H1 (cell line): ENCODE data around the gene HMGN1. TPM values are rescaled to one million over a fixed set of nuclear protein-coding genes. Genes with fewer than 3 reads are reported as not detected.

Experiments used
- CTCF ChIA-PET: fragments of 300-600 bp; sonication (Branson Sonifier 250); formaldehyde crosslinking; loops from one replicate; lab custom pipeline; 2021; ENCODE audit not compliant: partially characterized antibody; lab: Charles Lee
- POLR2A ChIA-PET: fragments of 300-600 bp; sonication (Branson Sonifier 250); formaldehyde crosslinking; loops from one replicate; lab custom pipeline; 2021; ENCODE audit warnings: inconsistent platforms; ENCODE audit not compliant: partially characterized antibody; lab: Charles Lee
- DNase-seq, 2 experiments: peaks; one replicate each; pipeline versions ENCODE4 v3.0.0 to v3.0.0-alpha.2; 2010 to 2022; ENCODE audit warnings: low spot score in 2 of 2, low read depth in 1 of 2, mixed read lengths in 1 of 2
- FAIRE-seq: peaks from 2 replicates; lab custom pipeline; 2011; peaks lifted over from hg19 to GRCh38; lab: Jason Lieb, UNC
- H2AFZ ChIP-seq: 2 replicates; pipeline ENCODE4 v1.8.1; 2012; ENCODE audit warnings: low read length, inconsistent platforms
- H2AK5ac ChIP-seq: 2 replicates; pipeline ENCODE4 v1.6.1; 2013; ENCODE audit warnings: low read depth, low read length
- H2BK120ac ChIP-seq: replicated peaks from 2 replicates; pipeline ENCODE3; 2013; ENCODE audit warnings: low read depth, low read length, inconsistent platforms
- H2BK12ac ChIP-seq: 2 replicates; pipeline ENCODE4 v1.6.1; 2013; ENCODE audit warnings: low read depth, low read length
- H2BK15ac ChIP-seq: 2 replicates; pipeline ENCODE4 v1.6.1; 2013; ENCODE audit warnings: low read length
- H2BK20ac ChIP-seq: 2 replicates; pipeline ENCODE4 v1.6.1; 2013; ENCODE audit warnings: low read length
- H2BK5ac ChIP-seq: 2 replicates; pipeline ENCODE4 v1.6.1; 2013; ENCODE audit warnings: low read depth, low read length
- H3K14ac ChIP-seq: 2 replicates; pipeline ENCODE4 v1.6.1; 2013; ENCODE audit warnings: inconsistent platforms; ENCODE audit not compliant: insufficient read length
- H3K18ac ChIP-seq: 2 replicates; pipeline ENCODE4 v1.6.1; 2013; ENCODE audit warnings: low read length; ENCODE audit errors: extremely low read depth
- H3K23ac ChIP-seq: 2 replicates; pipeline ENCODE4 v1.6.1; 2013; ENCODE audit warnings: inconsistent platforms; ENCODE audit not compliant: insufficient read length
- H3K23me2 ChIP-seq: 2 replicates; pipeline ENCODE4 v1.6.1; 2013; ENCODE audit warnings: low read depth, low read length
- H3K27ac ChIP-seq: 2 replicates; pipeline ENCODE4 v1.6.1; 2011; ENCODE audit warnings: low read depth, low read length, inconsistent platforms
- H3K27me3 ChIP-seq, 4 experiments: replicated peaks in 1 of 4; 1 replicate in 1 of 4; 2 replicates in 3 of 4; pipeline versions ENCODE4 v1.6.1 to v1.8.1; 2011 to 2013; ENCODE audit warnings: low read length in 3 of 4, mild to moderate bottlenecking in 3 of 4, inconsistent platforms in 2 of 4, mixed read lengths in 2 of 4, moderate library complexity in 1 of 4; ENCODE audit not compliant: control insufficient read depth in 3 of 4, insufficient read depth in 3 of 4; ENCODE audit errors: extremely low read depth in 1 of 4
- H3K36me3 ChIP-seq, 4 experiments: 2 replicates each; pipeline versions ENCODE4 v1.6.1 to v1.8.1; 2011 to 2013; ENCODE audit warnings: mild to moderate bottlenecking in 4 of 4, low read length in 3 of 4, moderate library complexity in 2 of 4, control low read depth in 1 of 4, inconsistent platforms in 1 of 4; ENCODE audit not compliant: insufficient read depth in 4 of 4, control insufficient read depth in 2 of 4
- H3K4ac ChIP-seq: replicated peaks from 2 replicates; pipeline ENCODE3; 2013; ENCODE audit warnings: low read length, low read depth, mixed read lengths, inconsistent platforms; ENCODE audit not compliant: insufficient read length
- H3K4me1 ChIP-seq, 4 experiments: replicated peaks in 1 of 4; 1 replicate in 1 of 4; 2 replicates in 3 of 4; pipeline versions ENCODE4 v1.6.1 to v1.8.1; 2011 to 2013; ENCODE audit warnings: low read length in 3 of 4, inconsistent platforms in 2 of 4, mixed read lengths in 1 of 4; ENCODE audit not compliant: insufficient read depth in 4 of 4, control insufficient read depth in 3 of 4
- H3K4me2 ChIP-seq, 2 experiments: 2 replicates each; pipeline versions ENCODE4 v1.6.1 to v1.8.1; 2011 to 2013; ENCODE audit warnings: low read depth in 2 of 2, low read length in 2 of 2, control low read depth in 1 of 2, inconsistent platforms in 1 of 2, mild to moderate bottlenecking in 1 of 2; ENCODE audit not compliant: insufficient read depth in 1 of 2
- H3K4me3 ChIP-seq, 4 experiments: fragments of 200-600, 300-600 bp in 1 of 4; sonication (generic), shearing (Covaris generic), sonication (Bioruptor Twin) in 1 of 4; 2 replicates each; pipeline versions ENCODE4 v1.5.1 to v1.8.1; 2011 to 2016; ENCODE audit warnings: low read length in 4 of 4, low read depth in 3 of 4, control low read depth in 2 of 4, inconsistent platforms in 2 of 4, mild to moderate bottlenecking in 2 of 4, mixed read lengths in 1 of 4, moderate library complexity in 1 of 4; ENCODE audit not compliant: insufficient read depth in 2 of 4; ENCODE audit errors: extremely low read depth in 1 of 4
- H3K56ac ChIP-seq: replicated peaks from 2 replicates; pipeline ENCODE3; 2013; ENCODE audit warnings: low read depth, mild to moderate bottlenecking, mixed read lengths, low read length, inconsistent platforms; ENCODE audit not compliant: insufficient read length
- H3K79me1 ChIP-seq: 2 replicates; pipeline ENCODE4 v1.6.1; 2013; ENCODE audit warnings: low read depth, low read length, control low read depth
- H3K79me2 ChIP-seq, 2 experiments: 2 replicates each; pipeline versions ENCODE4 v1.6.1 to v1.8.1; 2012 to 2013; ENCODE audit warnings: low read length in 2 of 2, mild to moderate bottlenecking in 2 of 2, inconsistent platforms in 1 of 2; ENCODE audit not compliant: insufficient read depth in 2 of 2, control insufficient read depth in 1 of 2
- H3K9ac ChIP-seq, 4 experiments: replicated peaks in 1 of 4; 1 replicate in 1 of 4; 2 replicates in 3 of 4; pipeline versions ENCODE4 v1.6.1 to v1.8.1; 2011 to 2013; ENCODE audit warnings: low read depth in 3 of 4, low read length in 3 of 4, control low read depth in 2 of 4, mild to moderate bottlenecking in 2 of 4, moderate library complexity in 2 of 4, inconsistent platforms in 1 of 4; ENCODE audit errors: extremely low read depth in 1 of 4
- H3K9me3 ChIP-seq, 2 experiments: 2 replicates each; pipeline versions ENCODE4 v1.6.1 to v1.8.1; 2012 to 2013; ENCODE audit warnings: mild to moderate bottlenecking in 2 of 2, moderate library complexity in 2 of 2, control low read depth in 1 of 2, inconsistent platforms in 1 of 2, low read depth in 1 of 2, low read length in 1 of 2, mixed read lengths in 1 of 2; ENCODE audit not compliant: insufficient read depth in 2 of 2
- H4K20me1 ChIP-seq, 2 experiments: replicated peaks in 1 of 2; 2 replicates each; pipeline versions ENCODE3 to v1.8.1; 2011 to 2013; ENCODE audit warnings: inconsistent platforms in 2 of 2, low read length in 2 of 2, mild to moderate bottlenecking in 1 of 2; ENCODE audit not compliant: insufficient read depth in 2 of 2, control insufficient read depth in 1 of 2
- H4K5ac ChIP-seq: 2 replicates; pipeline ENCODE4 v1.6.1; 2013; ENCODE audit warnings: low read length, low read depth, mixed read lengths, inconsistent platforms; ENCODE audit not compliant: insufficient read length
- H4K8ac ChIP-seq: 2 replicates; pipeline ENCODE4 v1.8.0; 2013; ENCODE audit warnings: mild to moderate bottlenecking, moderate library complexity, low read length, inconsistent platforms; ENCODE audit not compliant: insufficient read depth; ENCODE audit errors: extremely low read depth
- H4K91ac ChIP-seq: replicated peaks from 2 replicates; pipeline ENCODE3; 2013; ENCODE audit warnings: low read length, mixed read lengths, inconsistent platforms; ENCODE audit not compliant: insufficient read length
- BCL11A ChIP-seq, 2 experiments: IDR thresholded peaks; one replicate each; pipeline ENCODE4 v1.6.1; 2011; ENCODE audit warnings: low read depth in 2 of 2, low read length in 2 of 2, mild to moderate bottlenecking in 2 of 2
- CHD2 ChIP-seq: IDR thresholded peaks from 2 replicates; pipeline ENCODE4 v1.6.1; 2012; ENCODE audit warnings: low read length, improper control_type of control experiment
- GTF2F1 ChIP-seq: IDR thresholded peaks from 2 replicates; pipeline ENCODE4 v1.6.1; 2012; ENCODE audit warnings: low read depth, low read length, improper control_type of control experiment, borderline replicate concordance
- JUND ChIP-seq: IDR thresholded peaks from 2 replicates; pipeline ENCODE4 v1.6.1; 2011; ENCODE audit warnings: mild to moderate bottlenecking, improper control_type of control experiment, low read length
- RNF2 ChIP-seq: fragments of 200-900, 300-1000 bp; sonication (generic); IDR thresholded peaks from 2 replicates; pipeline ENCODE4 v1.7.1; 2016; ENCODE audit warnings: borderline replicate concordance, low read depth, mild to moderate bottlenecking, antibody characterized with exemption, low read length; ENCODE audit not compliant: poor library complexity, severe bottlenecking; ENCODE audit errors: missing control alignments
- SIRT6 ChIP-seq: IDR thresholded peaks from one replicate; pipeline ENCODE4 v1.7.1; 2012; ENCODE audit warnings: low read length, inconsistent platforms
- SIX5 ChIP-seq: IDR thresholded peaks from 2 replicates; pipeline ENCODE4 v1.6.1; 2011; ENCODE audit warnings: mild to moderate bottlenecking, low read depth, low read length
- WGBS, 2 experiments: shearing (Covaris generic) in 1 of 2; methylation state at CpG; one replicate each; pipeline versions ENCODE4 v1.1.6 to v1.1.7; 2013 to 2015; ENCODE audit warnings: low lambda C conversion rate in 2 of 2, mixed read lengths in 2 of 2, inconsistent platforms in 1 of 2, low coverage in 1 of 2, missing lambda C conversion rate in 1 of 2; ENCODE audit not compliant: insufficient replicate concordance in 2 of 2, insufficient coverage in 1 of 2, insufficient read length in 1 of 2; ENCODE audit errors: extremely low coverage in 1 of 2, missing lambda C conversion rate in 1 of 2; 5-methylcytosine and 5-hydroxymethylcytosine counted together
- polyA plus RNA-seq, 7 experiments: library from polyadenylated mRNA; depleted of rRNA in 3 of 7; stranded (reverse) in 5 of 7; unstranded in 2 of 7; fragments of >200 nt in 5 of 7; fragments of 200-250 nt in 2 of 7; gene quantifications; 1 replicate in 5 of 7; 2 replicates in 1 of 7; 4 replicates in 1 of 7; pipeline versions ENCODE4 v1.2.1 to v1.2.3, GENCODE V29; 2011 to 2013; ENCODE audit warnings: missing spikeins in 2 of 7, mixed read lengths in 2 of 7
- total RNA-seq: library from RNA; stranded (reverse); fragmentation: NEBNext Ultra II Directional; extraction: Animal tissue kit (Norgen Biotek cat#: 25700); gene quantifications from 2 replicates; pipeline ENCODE4 v1.2.1, GENCODE V29; 2021
- TF ChIP-seq, protein P1 (sequence below): IDR thresholded peaks from 2 replicates; pipeline ENCODE4 v1.6.1; 2012; ENCODE audit warnings: inconsistent platforms
- TF ChIP-seq, protein P2 (sequence below): IDR thresholded peaks from 2 replicates; pipeline ENCODE4 v1.6.1; 2011; ENCODE audit warnings: low read length, improper control_type of control experiment

The HMGN1 gene
- total and polyA plus RNA-seq, 2 of the 8 experiments (the other 6 are each of a cell fraction or from before 2014, with no cell fraction given): 279 to 505 TPM

DNA sequence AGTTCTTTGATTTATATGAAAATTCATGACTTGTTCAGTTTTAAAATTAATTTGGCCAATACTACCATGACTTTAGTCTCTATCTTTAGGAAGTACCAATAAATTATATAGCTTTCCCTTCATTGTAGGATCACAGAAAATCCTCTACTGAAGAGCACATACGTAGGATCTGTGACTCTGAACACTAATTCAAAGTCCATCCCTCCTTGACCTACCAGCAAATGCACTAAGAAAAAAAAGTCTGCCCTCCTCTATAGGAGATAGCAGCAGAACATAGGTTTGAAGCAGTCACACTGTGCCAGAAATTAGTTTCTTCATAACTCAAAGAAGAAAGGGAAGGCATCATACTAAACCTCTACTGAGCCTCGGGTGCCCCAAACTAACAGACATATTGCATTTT is 52.0 kb downstream of the HMGN1 start:
- no peak overlapping the region for H3K14ac ChIP-seq
- no peak overlapping the region for H2AFZ ChIP-seq
- no peaks in the 10 kb centered on the region; the same call in 1 of the 2 replicates for H3K79me1 ChIP-seq
- H2BK5ac ChIP-seq: no peak overlapping the region
- H3K4me3 ChIP-seq: no peak overlapping the region
- H3K27ac ChIP-seq: no peak overlapping the region
- H2BK20ac ChIP-seq: no peak overlapping the region
- H4K8ac ChIP-seq: no peak overlapping the region
- DNase-seq: no peak
- no peak overlapping the region for H2BK15ac ChIP-seq
- ChIA-PET CTCF (interaction anchor here (1.3 kb wide), 1 partner anchor 89 kb away, joined by 5 read pairs; no protein-coding TSS in a partner anchor), POLR2A (interaction anchor here (0.8 to 1.9 kb wide), 6 partner anchors 12 to 114 kb away, joined by 3 to 7 read pairs (median 4); partner anchors contain the start of gene PSMG1)
- no peaks in the 10 kb centered on the region for H3K23me2 ChIP-seq
- H2AK5ac ChIP-seq: no peak overlapping the region
- FAIRE-seq: no peak
- H4K20me1 ChIP-seq: peaks cover 0 to 3% of the 10 kb centered on the region in 2 experiments
- no peak overlapping the region for H4K5ac ChIP-seq
- H3K23ac ChIP-seq: no peak overlapping the region
- no peak overlapping the region for H2BK12ac ChIP-seq
- H3K18ac ChIP-seq: no peak overlapping the region
- no peak overlapping the region for H3K56ac ChIP-seq
- H3K9ac ChIP-seq: no peak overlapping the region
- no peak overlapping the region for H2BK120ac ChIP-seq
- no peak overlapping the region for H4K91ac ChIP-seq
- no peak overlapping the region for H3K4me2 ChIP-seq
- H3K79me2 ChIP-seq: peaks cover 4 to 50% of the 10 kb centered on the region in 2 experiments; a peak in 3 of 4 replicates
- 90% methylated on average over 2 of the region's 2 CpGs; no CpG with 5 or more reads in 1 of the 2 experiments for WGBS, 2 experiments
- peaks cover 6 to 78% (median 46%) of the 10 kb centered on the region in 4 experiments for H3K36me3 ChIP-seq
- H3K4me1 ChIP-seq: no peaks in the 10 kb centered on the region
- H3K9me3 ChIP-seq: peaks cover 2 to 6% of the 10 kb centered on the region in 2 experiments; a peak in 1 of 4 replicates
- TF ChIP-seq, protein P1, sequence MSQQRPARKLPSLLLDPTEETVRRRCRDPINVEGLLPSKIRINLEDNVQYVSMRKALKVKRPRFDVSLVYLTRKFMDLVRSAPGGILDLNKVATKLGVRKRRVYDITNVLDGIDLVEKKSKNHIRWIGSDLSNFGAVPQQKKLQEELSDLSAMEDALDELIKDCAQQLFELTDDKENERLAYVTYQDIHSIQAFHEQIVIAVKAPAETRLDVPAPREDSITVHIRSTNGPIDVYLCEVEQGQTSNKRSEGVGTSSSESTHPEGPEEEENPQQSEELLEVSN: no peak
- TF ChIP-seq RNF2: no peak
- no peak for TF ChIP-seq CHD2
- TF ChIP-seq SIX5: no peak
- TF ChIP-seq, protein P2, sequence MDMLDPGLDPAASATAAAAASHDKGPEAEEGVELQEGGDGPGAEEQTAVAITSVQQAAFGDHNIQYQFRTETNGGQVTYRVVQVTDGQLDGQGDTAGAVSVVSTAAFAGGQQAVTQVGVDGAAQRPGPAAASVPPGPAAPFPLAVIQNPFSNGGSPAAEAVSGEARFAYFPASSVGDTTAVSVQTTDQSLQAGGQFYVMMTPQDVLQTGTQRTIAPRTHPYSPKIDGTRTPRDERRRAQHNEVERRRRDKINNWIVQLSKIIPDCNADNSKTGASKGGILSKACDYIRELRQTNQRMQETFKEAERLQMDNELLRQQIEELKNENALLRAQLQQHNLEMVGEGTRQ: no peak
- TF ChIP-seq SIRT6: no peak
- TF ChIP-seq BCL11A (IDR thresholded peaks at IDR 0.05; ENCODE audit: low read depth in 2 of 2, low read length in 2 of 2): no peak
- TF ChIP-seq JUND: no peak
- no peak for TF ChIP-seq GTF2F1
- H3K27me3 ChIP-seq: no peaks in the 10 kb centered on the region
- H3K4ac ChIP-seq: no peak overlapping the region
